Measurements from ENCODE around the gene PLCB3.

- TF ChIP-seq CTCF (IDR thresholded peaks at IDR 0.05; ENCODE audit: poor library complexity): peak; percentile 27
- TF ChIP-seq EZH2 (IDR thresholded peaks at IDR 0.05; ENCODE audit: borderline replicate concordance): no peak
- no peak for TF ChIP-seq EZH2phosphoT487 (IDR thresholded peaks at IDR 0.05; ENCODE audit: low read depth, severe bottlenecking, unreplicated experiment)
Observed at GRCh38 chr11:64269540-64270220, 18.4 kb downstream of the PLCB3 start.

Data from hepatocyte (in vitro differentiated cells).